Fibroblast of skin of left quadriceps (primary cell): ENCODE results near the gene LIMS2.

Experiments
- DNase-seq, 2 experiments: peaks; one replicate each; pipeline ENCODE4 v3.0.0-alpha.2; 2013; ENCODE audit warnings: low read depth in 2 of 2

The LIMS2 gene, protein sequence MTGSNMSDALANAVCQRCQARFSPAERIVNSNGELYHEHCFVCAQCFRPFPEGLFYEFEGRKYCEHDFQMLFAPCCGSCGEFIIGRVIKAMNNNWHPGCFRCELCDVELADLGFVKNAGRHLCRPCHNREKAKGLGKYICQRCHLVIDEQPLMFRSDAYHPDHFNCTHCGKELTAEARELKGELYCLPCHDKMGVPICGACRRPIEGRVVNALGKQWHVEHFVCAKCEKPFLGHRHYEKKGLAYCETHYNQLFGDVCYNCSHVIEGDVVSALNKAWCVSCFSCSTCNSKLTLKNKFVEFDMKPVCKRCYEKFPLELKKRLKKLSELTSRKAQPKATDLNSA

GRCh38 chr2:127675331-127676261 is at the start of gene LIMS2:
LIMS2 (minus strand) TSS chr2:127675530; CDS start chr2:127675024, 506 bp downstream.
- no peak for DNase-seq

DNA sequence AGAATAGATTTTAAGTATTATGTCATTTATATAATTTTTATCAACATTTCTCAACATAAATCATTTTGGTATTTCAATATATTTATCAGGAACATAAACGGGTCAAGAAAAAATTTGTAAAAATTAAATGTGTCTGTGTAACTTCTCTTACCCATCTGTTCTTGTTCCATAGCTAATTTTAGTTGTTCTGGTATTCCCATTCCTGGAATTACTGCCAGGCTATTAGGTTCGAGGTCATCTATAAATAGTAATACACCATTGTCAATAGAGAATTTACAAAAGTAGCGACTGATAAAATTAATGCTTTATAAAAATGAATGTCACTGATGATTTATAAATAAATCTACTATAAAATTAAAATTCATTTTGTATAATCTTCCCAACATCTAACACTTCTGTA is 47.5 kb upstream of the LIMS2 start:
- DNase-seq: no peak

DNA sequence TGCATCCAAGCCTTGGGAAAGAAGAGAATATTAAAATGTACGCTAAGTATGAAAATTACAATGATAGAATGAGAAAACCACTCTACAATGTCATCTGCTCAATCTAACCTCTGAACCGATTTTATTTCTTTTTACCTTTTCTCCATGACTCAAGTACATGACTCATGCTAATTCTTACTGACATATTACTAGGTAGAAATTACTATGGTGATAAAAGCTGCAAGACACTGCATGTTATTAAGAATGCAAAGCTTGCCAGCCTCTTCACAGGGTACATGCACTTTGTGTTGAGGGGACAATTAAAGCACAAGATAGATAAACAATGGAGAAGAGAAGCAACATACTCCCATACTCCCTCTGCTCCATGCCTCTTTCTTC is 46.6 kb upstream of the LIMS2 start:
- DNase-seq: no peak

DNA sequence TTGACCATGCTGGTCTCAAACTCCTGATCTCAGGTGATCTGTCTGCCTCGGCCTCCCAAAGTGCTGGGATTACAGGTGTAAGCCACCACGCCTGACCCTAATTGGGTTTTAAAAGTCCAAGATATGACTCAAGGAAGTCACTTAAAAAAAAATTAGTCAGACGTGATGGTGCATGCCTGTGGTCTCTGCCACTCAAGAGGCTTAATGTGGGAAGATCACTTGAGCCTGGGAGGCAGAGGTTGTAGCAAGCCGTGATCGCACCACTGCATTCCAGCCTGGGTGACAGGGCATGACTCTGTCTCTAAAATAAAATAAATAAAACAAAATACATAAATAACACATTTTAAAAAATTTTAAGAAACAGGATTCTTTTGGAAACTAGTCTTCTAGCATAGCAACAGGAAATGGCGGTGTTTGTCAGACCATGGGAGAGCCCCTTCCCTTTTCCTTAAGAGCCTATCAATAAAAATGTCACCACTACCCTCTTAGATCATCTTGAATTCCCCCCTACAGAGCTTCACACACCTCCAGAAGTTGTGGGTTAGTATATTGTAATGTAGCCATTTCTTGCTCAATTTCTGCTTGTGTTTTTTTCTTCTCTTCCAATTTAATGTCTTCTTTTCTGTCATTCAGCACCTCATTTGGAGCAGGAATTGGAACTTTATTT is 46.1 kb upstream of the LIMS2 start:
- no peak for DNase-seq

DNA sequence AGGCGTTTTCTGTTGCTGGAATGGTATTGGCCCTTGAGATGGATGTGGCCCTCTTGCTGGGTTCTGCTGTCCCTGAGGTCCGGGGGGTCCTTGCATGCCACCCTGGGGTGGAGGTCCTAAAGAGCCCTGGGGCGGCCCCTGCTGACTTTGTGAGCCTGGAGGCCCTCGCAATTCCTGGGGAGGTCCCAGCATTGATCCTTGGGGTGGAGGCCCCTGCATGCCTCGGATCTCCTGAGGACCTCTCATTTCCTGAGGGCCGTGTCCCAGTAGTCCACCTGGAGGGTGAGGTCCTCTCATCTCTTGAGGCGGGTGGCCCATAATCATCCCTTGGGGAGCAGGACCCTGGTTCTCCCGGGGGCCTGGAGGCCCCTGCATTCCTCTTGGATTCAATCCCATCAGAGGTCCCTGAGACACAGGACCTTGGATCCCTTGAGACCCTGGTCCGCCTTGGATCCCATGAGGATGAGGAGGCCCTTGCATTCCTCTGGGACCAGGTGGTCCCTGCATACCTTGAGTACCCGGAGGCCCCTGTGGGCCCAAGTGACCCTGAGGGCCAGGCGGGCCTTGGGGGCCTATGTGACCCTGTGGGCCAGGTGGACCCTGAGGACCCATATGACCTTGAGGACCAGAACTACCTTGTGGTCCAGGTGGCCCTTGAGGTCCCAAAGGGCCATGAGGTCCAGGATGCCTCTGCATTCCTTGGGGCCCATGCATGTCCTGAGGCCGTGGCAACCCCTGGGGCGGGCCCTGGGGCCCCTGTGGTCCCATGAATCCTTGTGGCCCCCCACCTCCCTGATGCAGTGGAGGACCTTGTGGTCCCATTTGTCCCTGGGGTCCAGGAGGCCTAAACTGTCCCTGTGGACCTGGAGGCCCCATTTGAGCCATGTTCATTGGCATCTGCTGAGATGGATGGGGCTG is 44.2 kb upstream of the LIMS2 start:
- DNase-seq: no peak

- no peak for DNase-seq
Measured at GRCh38 chr2:127718271-127718670, 42.9 kb upstream of the LIMS2 start.

DNA sequence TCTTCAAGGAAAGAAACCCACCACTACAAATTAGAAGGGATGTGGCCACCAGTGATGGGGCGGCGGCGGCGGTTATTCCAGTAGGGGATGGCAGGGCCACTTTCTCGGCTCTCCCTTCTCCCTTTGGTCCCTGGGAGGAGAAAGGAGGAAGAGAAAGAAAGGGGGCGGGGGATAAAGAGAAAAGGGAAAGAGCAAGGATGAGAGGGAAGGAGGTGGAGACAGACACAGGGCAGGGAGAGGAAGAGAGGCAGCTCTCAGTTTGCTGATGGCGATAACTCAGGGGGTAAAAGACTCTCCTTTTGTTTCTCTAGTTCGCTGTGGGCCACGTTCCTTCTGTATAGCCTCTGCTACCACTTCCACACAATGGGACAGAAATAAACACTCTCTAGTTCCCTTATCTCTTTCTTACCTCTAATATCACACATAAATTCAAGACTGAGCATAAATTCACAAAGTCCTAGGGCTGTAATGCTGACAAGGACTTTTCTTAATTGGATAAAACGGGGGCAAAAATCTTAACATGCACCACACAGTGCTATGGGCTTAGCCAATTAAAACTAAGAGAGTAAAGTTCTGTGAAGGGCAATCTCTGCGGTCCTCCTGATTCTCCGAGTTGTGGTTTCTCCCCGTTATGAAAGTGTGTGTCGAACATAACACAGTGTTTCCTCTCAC is 40.6 kb upstream of the LIMS2 start:
- DNase-seq: no peak

DNA sequence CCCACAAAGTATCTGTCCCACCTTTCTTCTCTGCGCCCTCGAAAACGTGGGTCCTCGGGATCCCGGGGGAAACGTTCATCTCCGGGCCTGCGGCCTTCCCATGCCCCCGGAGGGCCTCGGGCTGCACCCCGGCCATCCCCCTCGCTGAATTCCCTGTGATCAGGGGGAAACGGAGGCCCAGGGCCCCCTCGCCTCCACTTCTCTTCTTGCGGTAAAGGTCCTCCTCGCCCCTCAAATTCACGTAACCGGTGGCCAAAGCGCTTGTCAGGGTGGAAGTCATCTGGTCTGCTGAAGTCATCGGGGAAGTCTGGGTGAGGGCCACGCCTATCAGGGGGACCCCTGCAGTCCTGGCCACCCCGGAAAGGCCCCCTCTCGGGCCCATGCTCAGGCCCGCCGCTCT is 38.2 kb upstream of the LIMS2 start:
- no peak for DNase-seq

DNA sequence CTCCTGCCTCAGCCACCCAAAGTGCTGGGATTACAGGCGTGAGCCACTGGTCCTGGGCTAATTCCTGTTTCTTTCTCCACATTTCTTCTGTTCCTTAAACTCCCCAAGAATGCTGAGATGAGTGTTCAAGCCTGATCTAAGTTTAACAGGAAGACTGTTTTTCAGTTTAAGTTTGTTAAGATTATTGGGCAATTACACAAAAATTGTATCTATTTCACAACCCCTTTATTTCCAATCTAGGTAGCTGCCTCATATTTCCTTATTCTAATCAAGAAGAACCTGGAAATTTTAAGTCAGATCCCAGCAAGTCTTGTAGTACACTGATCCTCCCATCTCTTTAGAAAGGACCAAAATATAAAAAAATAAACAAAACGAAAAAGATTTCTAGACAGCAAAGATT is 37.7 kb upstream of the LIMS2 start:
- DNase-seq: no peak

DNA sequence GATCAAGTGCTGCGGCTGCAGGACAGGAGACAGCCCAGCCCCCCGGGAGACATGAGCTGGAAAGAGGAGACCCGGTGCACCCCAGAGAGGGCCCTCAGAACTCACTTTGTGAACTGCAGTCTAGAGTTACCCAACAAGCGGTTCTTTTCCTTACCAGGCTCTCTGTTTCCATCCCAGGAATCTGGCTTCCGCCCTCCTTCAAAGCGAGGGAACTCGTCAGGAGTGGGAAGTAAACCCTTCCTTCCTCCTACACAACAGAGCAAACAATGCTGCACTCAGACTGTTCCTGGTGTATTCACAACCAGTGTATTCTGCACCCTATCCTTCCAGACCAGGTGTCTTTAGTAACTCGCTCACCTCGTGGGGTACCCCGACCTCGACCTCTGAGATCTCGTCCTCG is 34.0 kb upstream of the LIMS2 start:
- no peak for DNase-seq

DNA sequence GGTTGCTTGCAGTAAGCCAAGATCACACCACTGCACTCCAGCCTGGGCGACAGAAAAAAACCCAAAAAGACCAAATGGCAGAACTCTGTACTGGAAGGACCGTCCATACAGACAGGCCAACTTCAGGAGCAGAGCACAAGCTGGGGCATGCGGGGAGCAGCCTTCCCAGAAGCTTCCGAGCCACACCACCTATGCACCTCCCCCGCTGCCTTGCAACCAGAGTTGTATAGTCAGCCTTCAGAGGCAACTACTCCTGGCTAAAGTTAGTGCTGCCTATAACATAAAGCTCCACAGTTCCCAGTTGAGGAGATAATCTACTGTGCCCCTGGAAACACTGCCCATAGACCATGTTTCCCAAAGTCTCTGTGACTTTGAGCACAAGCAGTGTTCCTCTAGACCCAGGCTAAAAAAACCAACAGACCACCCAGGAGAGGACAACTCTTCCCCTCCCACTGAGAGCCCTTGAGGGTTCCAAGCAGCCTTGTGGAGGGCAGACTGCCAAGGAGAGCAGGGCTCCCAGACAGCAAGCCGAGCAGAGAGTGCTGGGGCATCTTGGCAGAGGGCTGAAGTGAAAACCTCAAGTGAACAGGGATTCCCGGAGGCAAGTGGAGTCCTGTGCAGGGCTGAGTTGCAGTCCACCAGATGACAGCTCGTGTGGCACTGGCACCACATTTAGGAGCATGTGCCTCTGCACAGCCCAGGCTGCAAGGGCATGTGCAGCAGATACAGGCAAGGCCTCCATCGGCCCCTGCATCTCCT is 32.7 kb upstream of the LIMS2 start:
- no peak for DNase-seq

GRCh38 chr2:127706215-127706990 is 31.1 kb upstream of the LIMS2 start:
- no peak for DNase-seq

- DNase-seq: peak; percentile 18 to 37
Measured at GRCh38 chr2:127705391-127706065, 30.2 kb upstream of the LIMS2 start.

DNA sequence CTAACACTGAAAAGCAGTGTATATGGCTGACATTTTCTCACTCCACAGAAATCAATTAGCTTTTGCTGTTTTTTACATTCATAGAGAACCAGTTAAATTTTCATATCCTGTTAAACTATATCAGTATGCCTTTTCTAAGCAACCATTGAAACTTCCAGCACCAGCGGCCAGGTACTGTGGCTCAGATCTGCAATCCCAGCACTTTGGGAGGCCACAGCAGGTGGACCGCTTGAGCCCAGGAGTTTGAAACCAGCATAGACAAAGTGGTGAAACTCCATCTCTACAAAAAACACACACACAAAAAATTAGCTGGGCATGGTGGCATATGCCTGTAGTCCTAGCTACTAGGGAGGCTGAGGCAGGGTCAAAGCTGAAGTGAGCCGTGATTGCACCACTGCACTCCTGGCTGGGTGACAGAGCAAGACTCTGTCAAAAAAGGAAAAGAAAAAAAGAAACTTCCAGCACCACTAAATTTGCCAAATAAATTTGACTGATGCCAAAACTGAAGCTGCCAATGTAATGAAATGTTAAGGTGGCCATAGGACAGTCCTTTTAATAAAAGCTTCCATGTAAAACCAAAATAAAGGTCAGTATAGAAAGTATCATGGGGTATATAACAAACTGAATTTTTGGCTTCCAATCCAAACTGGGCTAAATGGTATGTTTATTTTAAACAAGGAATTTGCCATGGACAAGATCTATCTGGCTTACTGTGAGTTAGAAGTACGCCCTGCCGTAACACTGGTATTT is 29.5 kb upstream of the LIMS2 start:
- DNase-seq: no peak

DNA sequence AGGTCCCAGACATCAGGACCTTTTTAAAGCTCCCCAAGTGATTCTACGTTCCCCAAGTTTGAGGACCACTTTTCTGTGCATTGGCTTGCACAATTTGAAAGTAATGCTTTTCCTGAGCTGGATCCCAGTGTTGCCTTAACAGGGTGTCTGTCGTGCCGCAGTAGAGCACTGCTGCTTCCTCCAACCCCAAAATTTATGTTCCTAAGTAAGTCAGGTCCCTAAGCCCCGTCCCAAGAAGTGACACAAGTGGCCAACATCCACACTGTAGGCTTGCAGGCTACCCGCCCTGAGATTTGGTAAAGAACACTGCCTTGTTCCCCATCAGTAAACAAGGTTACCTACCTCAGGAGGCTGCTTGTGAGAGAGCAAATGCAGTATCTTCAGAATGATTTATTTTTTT is 28.0 kb upstream of the LIMS2 start:
- no peak for DNase-seq

- no peak for DNase-seq
Measured at GRCh38 chr2:127702395-127703009, 27.2 kb upstream of the LIMS2 start.

DNA sequence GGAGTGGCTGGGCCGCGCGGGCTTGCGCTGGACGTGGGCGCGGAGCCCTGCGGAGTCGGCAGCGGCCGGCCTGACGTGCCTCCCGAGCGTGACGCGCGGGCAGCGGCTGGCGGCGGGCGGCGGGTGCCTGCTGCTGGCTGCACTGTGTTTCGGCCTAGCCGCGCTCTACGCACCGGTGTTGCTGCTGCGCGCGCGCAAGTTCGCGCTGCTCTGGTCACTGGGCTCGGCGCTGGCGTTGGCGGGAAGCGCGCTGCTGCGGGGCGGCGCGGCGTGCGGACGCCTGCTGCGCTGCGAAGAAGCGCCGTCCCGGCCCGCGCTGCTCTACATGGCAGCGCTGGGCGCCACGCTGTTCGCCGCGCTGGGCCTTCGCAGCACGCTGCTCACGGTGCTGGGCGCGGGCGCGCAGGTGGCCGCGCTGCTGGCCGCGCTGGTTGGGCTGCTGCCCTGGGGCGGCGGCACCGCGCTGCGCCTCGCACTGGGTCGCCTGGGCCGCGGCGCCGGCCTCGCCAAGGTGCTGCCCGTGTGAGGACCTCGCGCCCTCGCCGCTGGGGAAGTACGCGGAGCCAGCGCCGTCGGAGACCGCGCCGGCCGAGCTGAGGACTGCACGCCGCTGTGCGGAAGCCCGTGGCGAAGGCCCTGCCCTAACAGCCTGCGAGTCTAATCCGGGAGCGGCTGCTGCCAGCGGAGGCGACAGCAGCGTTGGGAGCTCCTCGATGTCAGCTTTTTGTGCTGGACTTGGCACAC is 26.5 kb upstream of the LIMS2 start:
- DNase-seq: peak; percentile 24 to 29
